ENCODE results near the gene HTR6. TPM values are rescaled to one million over a fixed set of nuclear protein-coding genes. Genes with fewer than 3 reads are reported as not detected.

HTR6 gene
- total RNA-seq, 4 donors from 2014 or later = not detected

DNA sequence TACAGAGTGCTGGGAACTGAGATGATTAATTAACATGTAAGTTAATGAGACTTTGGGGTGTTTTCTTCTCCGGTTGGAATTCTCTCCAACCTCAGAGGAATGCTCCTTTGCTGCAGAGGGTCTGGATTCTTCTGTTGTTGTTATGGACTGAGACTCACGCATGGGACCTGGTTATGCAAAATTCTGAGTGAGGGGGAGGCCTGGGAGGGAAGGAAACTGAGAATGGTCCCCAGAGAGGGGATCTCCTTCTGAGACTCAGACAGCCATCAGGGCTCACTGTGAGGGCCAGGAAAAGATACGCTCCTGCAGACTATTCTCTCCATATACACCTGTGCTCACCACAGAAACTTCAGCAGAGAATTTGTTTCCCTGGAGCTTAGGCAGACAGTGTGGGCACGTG is 56.3 kb downstream of the HTR6 start:
- no peak for TF ChIP-seq POLR2A (IDR thresholded peaks at IDR 0.05)
- TF ChIP-seq, protein P1, sequence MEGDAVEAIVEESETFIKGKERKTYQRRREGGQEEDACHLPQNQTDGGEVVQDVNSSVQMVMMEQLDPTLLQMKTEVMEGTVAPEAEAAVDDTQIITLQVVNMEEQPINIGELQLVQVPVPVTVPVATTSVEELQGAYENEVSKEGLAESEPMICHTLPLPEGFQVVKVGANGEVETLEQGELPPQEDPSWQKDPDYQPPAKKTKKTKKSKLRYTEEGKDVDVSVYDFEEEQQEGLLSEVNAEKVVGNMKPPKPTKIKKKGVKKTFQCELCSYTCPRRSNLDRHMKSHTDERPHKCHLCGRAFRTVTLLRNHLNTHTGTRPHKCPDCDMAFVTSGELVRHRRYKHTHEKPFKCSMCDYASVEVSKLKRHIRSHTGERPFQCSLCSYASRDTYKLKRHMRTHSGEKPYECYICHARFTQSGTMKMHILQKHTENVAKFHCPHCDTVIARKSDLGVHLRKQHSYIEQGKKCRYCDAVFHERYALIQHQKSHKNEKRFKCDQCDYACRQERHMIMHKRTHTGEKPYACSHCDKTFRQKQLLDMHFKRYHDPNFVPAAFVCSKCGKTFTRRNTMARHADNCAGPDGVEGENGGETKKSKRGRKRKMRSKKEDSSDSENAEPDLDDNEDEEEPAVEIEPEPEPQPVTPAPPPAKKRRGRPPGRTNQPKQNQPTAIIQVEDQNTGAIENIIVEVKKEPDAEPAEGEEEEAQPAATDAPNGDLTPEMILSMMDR (IDR thresholded peaks at IDR 0.05) = no peak
- Histone ChIP-seq H3K36me3 (no peaks in the 10 kb centered on the region), H3K4me3 (no peak overlapping the region), H3K4me1 (no peaks in the 10 kb centered on the region), H3K27ac (no peak overlapping the region), H3K9me3 (no peaks in the 10 kb centered on the region), H3K27me3 (no peaks in the 10 kb centered on the region)
- intact Hi-C loops (cut with DNase I; ENCODE audit: low total_unique reads) = no loop called here
- no peak for DNase-seq

DNA sequence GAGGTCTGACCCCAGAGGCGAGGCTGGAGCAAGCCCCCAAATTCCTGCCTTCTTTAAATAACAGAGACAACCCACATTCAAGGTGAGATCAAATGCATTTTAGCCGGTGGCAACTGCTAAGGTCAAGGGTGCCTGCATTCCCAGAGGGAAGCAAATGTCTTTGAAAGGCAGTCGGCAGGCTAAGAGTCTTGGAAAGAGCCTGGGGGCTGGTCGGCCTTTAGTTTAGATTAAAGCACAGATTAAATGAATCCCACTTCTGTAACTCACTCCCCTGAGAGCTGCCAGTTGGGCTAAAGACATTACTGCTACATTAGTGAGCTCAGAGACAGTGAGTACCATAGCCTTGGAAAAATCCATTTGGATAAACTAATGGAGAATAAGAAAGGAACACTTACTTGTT is 59.2 kb downstream of the HTR6 start:
- no peak overlapping the region for H3K27ac ChIP-seq
- no peaks in the 10 kb centered on the region for H3K4me1 ChIP-seq
- no peaks in the 10 kb centered on the region for H3K27me3 ChIP-seq
- no peaks in the 10 kb centered on the region for H3K36me3 ChIP-seq
- intact Hi-C loops (cut with DNase I; ENCODE audit: low total_unique reads) = no loop called here
- DNase-seq = no peak
- no peak for TF ChIP-seq POLR2A (IDR thresholded peaks at IDR 0.05)
- TF ChIP-seq, protein P1 (IDR thresholded peaks at IDR 0.05) = no peak
- no peaks in the 10 kb centered on the region for H3K9me3 ChIP-seq
- no peak overlapping the region for H3K4me3 ChIP-seq

DNA sequence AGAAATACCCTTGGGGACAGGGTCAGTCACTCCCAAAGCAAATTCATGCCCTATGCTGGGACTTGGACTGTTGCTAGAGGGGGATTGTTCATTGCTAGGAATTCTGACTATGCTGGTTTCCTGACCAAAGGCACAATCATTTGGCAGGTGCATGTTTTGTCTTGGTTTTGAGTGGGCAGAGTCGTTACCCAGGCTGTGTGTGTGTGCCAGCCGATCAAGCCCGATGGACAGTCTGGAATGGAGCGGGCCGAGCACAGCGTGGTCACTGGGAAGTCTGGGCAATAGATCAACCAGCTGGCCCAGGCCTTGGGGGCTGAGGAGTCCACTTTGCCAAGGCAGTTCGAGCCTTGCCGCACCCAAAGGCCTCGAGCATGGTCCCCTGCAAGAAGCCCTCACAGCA is 60.9 kb downstream of the HTR6 start:
- H3K27me3 ChIP-seq = no peaks in the 10 kb centered on the region
- H3K9me3 ChIP-seq = no peaks in the 10 kb centered on the region
- no peaks in the 10 kb centered on the region for H3K4me1 ChIP-seq
- DNase-seq = no peak
- H3K27ac ChIP-seq = no peak overlapping the region
- intact Hi-C loops (cut with DNase I; ENCODE audit: low total_unique reads) = no loop called here
- no peak overlapping the region for H3K4me3 ChIP-seq
- no peaks in the 10 kb centered on the region for H3K36me3 ChIP-seq
- TF ChIP-seq POLR2A (IDR thresholded peaks at IDR 0.05) = no peak

DNA sequence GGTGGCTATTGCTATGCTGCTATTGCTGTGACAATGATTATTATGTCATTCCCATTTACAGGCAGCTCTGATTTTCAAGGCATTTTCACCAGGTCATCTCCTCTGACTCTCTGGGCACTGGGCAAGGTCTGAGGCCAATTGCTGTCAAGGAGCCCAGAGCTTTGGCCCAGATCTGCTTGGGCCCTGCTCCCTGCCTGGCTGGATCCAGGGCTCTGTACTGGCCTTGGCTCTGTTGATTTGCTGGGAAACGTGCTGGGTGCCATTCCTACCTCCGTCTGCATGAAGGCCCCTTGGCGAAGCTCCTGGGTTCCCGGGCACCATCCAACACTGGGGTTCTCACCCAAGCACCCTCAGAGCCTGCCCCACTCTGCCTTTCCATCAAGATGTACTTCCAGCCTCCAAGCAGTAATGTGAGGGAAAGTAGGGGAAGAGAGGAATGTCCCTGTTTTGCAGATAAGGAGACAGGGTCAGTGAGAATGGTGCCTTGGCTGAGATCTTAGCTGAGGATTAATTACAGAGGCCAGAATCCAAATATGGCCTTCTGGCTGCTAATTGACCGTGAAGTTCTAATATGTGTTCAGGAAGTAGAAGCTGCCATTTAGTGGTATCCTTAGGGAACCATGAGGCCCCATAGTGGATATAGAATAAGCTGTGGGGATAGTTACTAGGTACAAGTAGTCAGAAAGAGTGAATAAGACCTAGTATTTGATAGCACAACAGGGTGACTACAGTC is 63.9 kb downstream of the HTR6 start:
- H3K4me1 ChIP-seq = no peaks in the 10 kb centered on the region
- no peaks in the 10 kb centered on the region for H3K36me3 ChIP-seq
- no peak for TF ChIP-seq POLR2A (IDR thresholded peaks at IDR 0.05)
- TF ChIP-seq, protein P1 (IDR thresholded peaks at IDR 0.05) = no peak
- H3K27me3 ChIP-seq = no peaks in the 10 kb centered on the region
- no peaks in the 10 kb centered on the region for H3K9me3 ChIP-seq
- DNase-seq = no peak
- intact Hi-C loops (cut with DNase I; ENCODE audit: low total_unique reads) = no loop called here
- no peak overlapping the region for H3K4me3 ChIP-seq
- no peak overlapping the region for H3K27ac ChIP-seq

DNA sequence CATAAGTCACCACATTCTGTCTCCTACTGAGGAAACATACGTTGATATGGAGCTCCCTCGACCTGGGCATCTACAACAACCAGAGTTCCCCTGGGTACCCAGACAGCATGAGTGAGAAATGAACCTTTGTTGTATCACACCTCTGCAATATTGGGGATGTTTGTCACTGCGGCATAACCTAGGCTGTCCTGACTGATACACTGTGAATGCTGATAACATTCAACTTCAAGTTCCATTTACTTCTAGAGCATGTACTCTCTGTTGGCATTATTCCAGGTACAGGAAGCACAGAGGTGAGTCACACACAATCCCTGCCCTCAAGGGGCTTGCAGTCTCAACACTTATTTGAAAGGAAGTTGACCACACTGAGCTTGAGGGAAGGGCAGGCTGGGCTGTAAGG is 65.6 kb downstream of the HTR6 start:
- TF ChIP-seq, protein P1 (IDR thresholded peaks at IDR 0.05) = no peak
- TF ChIP-seq POLR2A (IDR thresholded peaks at IDR 0.05) = no peak
- Histone ChIP-seq H3K27ac (no peak overlapping the region), H3K9me3 (no peaks in the 10 kb centered on the region), H3K4me3 (no peak overlapping the region), H3K4me1 (peaks cover 0 to 10% of the 10 kb centered on the region in 2 donors), H3K36me3 (no peaks in the 10 kb centered on the region), H3K27me3 (no peaks in the 10 kb centered on the region)
- intact Hi-C loops (cut with DNase I; ENCODE audit: low total_unique reads) = no loop called here
- DNase-seq = no peak

Other genes starting within 250 kb of the HTR6 start
- gene CAPZB, start 179.3 kb upstream of the HTR6 start, total RNA-seq = 100 to 1,000 TPM in 3 of 4 donors, 10 to 100 TPM in 1; 94.4 to 281 (median 141) TPM
- 100 to 1,000 TPM in 1 of 4 donors, 10 to 100 TPM in 3; 54.1 to 222 (median 71.1) TPM for gene NBL1, start 20.6 kb upstream of the HTR6 start, total RNA-seq
- 10 to 100 TPM; 11.8 to 41.2 (median 21.8) TPM for gene TMCO4, start 135.0 kb downstream of the HTR6 start, total RNA-seq
- under 1 TPM in 1 of 4 donors, not detected in 3; 0.29 TPM for gene RNF186, start 150.4 kb downstream of the HTR6 start, total RNA-seq
- 10 to 100 TPM in 2 of 4 donors, 1 to 10 TPM in 2; 2.6 to 20.8 (median 10.7) TPM for gene OTUD3, start 217.5 kb downstream of the HTR6 start, total RNA-seq

All from uterus (tissue), 4 donors.